ENCODE measurements around the gene ADCYAP1R1. TPM values are rescaled to one million over a fixed set of nuclear protein-coding genes. Genes with fewer than 3 reads are reported as not detected.

Gene ADCYAP1R1
- total RNA-seq, 1 experiment from 2014 or later, result not detected

GRCh38 chr7:31068006-31068675, 16.0 kb downstream of the ADCYAP1R1 start:
- DNase-seq (ENCODE audit: low read depth), result no peak

- no peak for DNase-seq (ENCODE audit: low read depth)
Observed at GRCh38 chr7:31069860-31070555, 17.9 kb downstream of the ADCYAP1R1 start.

GRCh38 chr7:31070991-31071644, 19.0 kb downstream of the ADCYAP1R1 start:
- no peak for DNase-seq (ENCODE audit: low read depth)

- no peak for DNase-seq (ENCODE audit: low read depth)
Observed at GRCh38 chr7:31071645-31072029, 19.5 kb downstream of the ADCYAP1R1 start.

- DNase-seq (ENCODE audit: low read depth), result no peak
Observed at GRCh38 chr7:31073326-31074119, 21.4 kb downstream of the ADCYAP1R1 start.

GRCh38 chr7:31074120-31074383, 21.9 kb downstream of the ADCYAP1R1 start:
- peak; percentile 61 for DNase-seq (ENCODE audit: low read depth)

GRCh38 chr7:31074403-31075085, 22.4 kb downstream of the ADCYAP1R1 start:
- no peak for DNase-seq (ENCODE audit: low read depth)

GRCh38 chr7:31075086-31075405, 22.9 kb downstream of the ADCYAP1R1 start:
- no peak for DNase-seq (ENCODE audit: low read depth)

- DNase-seq (ENCODE audit: low read depth), result no peak
Observed at GRCh38 chr7:31076051-31076450, 23.9 kb downstream of the ADCYAP1R1 start.

- DNase-seq (ENCODE audit: low read depth), result no peak
Observed at GRCh38 chr7:31076641-31077310, 24.7 kb downstream of the ADCYAP1R1 start.

GRCh38 chr7:31077484-31078362, 25.6 kb downstream of the ADCYAP1R1 start:
- DNase-seq (ENCODE audit: low read depth), result no peak

GRCh38 chr7:31078363-31078990, 26.4 kb downstream of the ADCYAP1R1 start:
- DNase-seq (ENCODE audit: low read depth), result no peak

GRCh38 chr7:31079126-31079823, 27.2 kb downstream of the ADCYAP1R1 start:
- DNase-seq (ENCODE audit: low read depth), result no peak

GRCh38 chr7:31079824-31080511, 27.9 kb downstream of the ADCYAP1R1 start:
- no peak for DNase-seq (ENCODE audit: low read depth)

GRCh38 chr7:31080763-31081162, 28.7 kb downstream of the ADCYAP1R1 start:
- DNase-seq (ENCODE audit: low read depth), result no peak

- no peak for DNase-seq (ENCODE audit: low read depth)
Observed at GRCh38 chr7:31082017-31082416, 29.9 kb downstream of the ADCYAP1R1 start.

GRCh38 chr7:31082447-31082846, 30.3 kb downstream of the ADCYAP1R1 start:
- DNase-seq (ENCODE audit: low read depth), result no peak

- DNase-seq (ENCODE audit: low read depth), result peak; percentile 18
Observed at GRCh38 chr7:31083210-31083786, 31.2 kb downstream of the ADCYAP1R1 start.
